Measurements from ENCODE around the gene NUP188.
"Not testable (repeated sequence)": the region's sequence is repeated elsewhere in the genome, so short reads cannot be mapped to it uniquely, and the experiment has no call there.

NUP188 gene

DNA sequence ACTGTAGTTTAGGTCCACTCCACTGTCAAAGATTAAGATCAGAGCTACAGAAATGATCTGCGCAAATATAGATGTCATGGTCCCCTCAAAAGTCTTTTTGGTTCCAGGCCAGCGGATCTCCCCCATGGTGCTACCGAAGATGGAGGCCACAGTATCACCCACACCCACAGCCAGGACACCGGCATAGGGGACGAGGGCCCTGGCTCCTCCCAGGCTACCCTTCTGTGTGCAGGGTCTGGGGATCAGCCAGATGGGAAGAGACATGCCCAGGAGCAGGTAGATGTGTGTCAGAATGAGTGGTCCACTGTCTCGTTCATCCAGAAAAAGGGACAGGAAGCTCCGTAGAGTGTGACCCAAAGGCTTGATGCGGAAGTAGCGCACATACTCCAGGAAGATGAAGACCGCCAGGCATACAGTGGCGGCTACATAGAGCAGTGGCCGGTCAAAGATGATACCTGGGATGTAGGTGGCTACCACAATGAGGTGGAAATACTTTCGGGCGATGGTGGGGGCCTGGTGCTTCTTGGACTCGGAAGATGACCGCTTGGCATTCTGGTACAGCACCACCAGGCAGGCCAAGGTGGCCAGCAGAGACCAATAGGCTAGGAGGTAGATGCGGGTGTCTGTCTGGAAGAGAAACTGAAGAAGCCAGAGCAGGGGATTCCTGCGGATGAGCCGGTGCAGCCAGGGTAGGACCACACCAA is 1.5 kb upstream of the NUP188 start:
- TF ChIP-seq, protein P1, sequence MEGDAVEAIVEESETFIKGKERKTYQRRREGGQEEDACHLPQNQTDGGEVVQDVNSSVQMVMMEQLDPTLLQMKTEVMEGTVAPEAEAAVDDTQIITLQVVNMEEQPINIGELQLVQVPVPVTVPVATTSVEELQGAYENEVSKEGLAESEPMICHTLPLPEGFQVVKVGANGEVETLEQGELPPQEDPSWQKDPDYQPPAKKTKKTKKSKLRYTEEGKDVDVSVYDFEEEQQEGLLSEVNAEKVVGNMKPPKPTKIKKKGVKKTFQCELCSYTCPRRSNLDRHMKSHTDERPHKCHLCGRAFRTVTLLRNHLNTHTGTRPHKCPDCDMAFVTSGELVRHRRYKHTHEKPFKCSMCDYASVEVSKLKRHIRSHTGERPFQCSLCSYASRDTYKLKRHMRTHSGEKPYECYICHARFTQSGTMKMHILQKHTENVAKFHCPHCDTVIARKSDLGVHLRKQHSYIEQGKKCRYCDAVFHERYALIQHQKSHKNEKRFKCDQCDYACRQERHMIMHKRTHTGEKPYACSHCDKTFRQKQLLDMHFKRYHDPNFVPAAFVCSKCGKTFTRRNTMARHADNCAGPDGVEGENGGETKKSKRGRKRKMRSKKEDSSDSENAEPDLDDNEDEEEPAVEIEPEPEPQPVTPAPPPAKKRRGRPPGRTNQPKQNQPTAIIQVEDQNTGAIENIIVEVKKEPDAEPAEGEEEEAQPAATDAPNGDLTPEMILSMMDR (IDR thresholded peaks at IDR 0.05; ENCODE audit: insufficient read depth, low read depth, low read length, missing control alignments), result no peak
- no peak for DNase-seq (ENCODE audit: low read depth)
- H3K4me3 ChIP-seq (ENCODE audit: low read depth, low read length), result no peak overlapping the region

DNA sequence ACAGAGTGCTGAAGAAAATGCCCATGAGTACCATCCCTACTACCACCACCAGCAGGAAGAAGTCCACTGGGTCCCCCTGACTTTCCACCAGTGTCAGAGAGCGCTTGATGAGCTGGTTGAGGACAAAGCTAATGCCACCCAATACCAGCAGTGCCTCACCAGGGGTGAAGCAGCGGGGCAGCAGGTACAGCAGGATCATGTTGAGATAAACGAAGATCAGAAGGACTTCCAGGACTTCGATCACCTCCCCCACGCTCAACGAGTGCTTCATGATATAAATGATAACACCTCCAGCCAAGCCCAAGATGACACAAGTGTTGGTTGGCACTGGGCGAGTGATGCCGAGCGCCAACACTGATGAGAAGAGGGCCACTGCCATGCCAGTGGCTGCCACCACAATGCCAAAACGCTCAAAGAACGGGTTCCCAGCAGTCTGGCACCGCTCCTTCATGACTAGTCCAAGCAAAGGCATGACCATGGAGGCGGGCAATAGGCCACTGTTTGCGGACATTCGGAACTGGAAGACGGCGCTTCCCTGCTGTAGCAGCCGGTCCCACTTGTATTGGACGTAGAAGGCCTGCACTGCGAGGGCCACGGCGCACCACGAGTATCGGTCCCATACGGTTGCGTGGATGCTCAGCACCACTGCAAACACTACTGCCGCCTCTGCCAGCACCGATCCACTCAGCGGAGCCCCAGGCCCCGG is 775 bp upstream of the NUP188 start:
- peak overlapping the region; percentile 85 for H3K4me3 ChIP-seq (ENCODE audit: low read depth, low read length)
- peak; percentile 28 for DNase-seq (ENCODE audit: low read depth)
- TF ChIP-seq, protein P1 (IDR thresholded peaks at IDR 0.05; ENCODE audit: insufficient read depth, low read depth, low read length, missing control alignments), result no peak

DNA sequence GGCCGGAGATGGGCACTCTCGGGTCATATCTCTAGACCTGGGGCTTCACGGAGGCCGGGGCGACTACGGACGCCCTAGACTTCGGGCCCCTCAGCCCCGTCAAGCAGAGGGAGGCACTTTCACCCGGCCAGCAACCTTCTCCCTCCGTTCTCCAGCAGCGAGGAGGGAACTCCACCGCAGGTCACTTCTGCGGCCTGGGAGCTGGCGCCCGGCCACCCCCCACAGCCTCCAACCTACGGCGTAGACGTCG is 297 bp upstream of the NUP188 start:
- no peak for DNase-seq (ENCODE audit: low read depth)
- TF ChIP-seq, protein P1 (IDR thresholded peaks at IDR 0.05; ENCODE audit: insufficient read depth, low read depth, low read length, missing control alignments), result no peak
- H3K4me3 ChIP-seq (ENCODE audit: low read depth, low read length), result peak overlapping the region; percentile 85

DNA sequence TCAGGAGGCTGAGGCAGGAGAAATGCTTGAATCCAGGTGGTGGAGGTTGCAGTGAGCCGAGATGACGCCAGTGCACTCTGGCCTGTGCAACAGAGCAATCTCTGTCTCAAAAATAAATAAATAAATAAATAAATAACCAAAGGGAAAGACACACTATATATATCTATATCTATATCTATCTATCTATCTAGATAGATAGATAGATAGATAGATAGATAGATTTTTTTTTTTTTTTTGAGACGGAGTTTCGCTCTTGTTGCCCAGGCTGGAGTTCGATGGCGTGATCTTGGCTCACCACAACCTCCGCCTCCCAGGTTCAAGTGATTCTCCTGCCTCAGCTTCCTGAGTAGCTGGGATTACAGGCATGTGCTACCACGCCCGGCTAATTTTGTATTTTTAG is 13.9 kb downstream of the NUP188 start:
- not testable (repeated sequence) for H3K4me3 ChIP-seq (ENCODE audit: low read depth, low read length); DNase-seq (ENCODE audit: low read depth)

DNA sequence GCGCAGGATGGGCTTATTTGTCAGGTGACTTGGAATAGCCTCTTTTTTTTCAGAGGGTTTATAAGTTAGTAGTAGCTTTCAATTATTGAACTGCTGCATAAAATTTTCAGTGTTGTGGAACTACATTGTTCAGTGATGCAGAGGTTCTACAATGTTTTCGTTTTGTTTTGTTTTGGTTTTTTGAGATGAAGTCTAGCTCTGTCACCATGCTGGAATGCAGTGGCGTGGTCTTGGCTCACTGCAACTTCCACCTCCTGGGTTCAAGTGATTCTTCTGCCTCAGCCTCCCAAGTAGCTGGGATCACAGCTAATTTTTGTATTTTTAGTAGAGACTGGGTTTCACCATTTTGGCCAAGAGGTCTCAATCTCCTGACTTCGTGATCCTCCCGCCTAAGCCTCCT is 22.0 kb downstream of the NUP188 start:
- TF ChIP-seq, protein P1 (IDR thresholded peaks at IDR 0.05; ENCODE audit: insufficient read depth, low read depth, low read length, missing control alignments), result no peak
- DNase-seq (ENCODE audit: low read depth), result no peak
- no peak overlapping the region for H3K4me3 ChIP-seq (ENCODE audit: low read depth, low read length)

DNA sequence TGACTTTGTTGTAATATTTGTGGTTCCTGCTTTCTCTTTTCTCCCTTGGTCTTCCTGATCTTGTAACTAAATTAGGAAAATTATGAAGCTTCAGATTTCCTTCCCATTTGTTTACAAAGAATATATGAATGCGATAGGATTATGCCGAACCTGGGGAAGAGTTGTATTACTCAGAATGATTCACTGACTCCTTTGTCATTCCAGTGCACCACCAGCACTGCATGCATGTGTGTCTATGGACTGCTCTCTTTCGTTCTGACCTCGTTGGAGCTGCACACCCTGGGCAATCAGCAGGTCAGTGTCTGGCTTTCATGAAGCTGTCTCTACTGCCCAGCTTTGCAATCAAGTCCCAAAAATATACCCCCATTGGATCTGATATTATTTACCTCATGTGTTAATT is 25.5 kb downstream of the NUP188 start:
- no peak overlapping the region for H3K4me3 ChIP-seq (ENCODE audit: low read depth, low read length)
- no peak for DNase-seq (ENCODE audit: low read depth)
- TF ChIP-seq, protein P1 (IDR thresholded peaks at IDR 0.05; ENCODE audit: insufficient read depth, low read depth, low read length, missing control alignments), result no peak

DNA sequence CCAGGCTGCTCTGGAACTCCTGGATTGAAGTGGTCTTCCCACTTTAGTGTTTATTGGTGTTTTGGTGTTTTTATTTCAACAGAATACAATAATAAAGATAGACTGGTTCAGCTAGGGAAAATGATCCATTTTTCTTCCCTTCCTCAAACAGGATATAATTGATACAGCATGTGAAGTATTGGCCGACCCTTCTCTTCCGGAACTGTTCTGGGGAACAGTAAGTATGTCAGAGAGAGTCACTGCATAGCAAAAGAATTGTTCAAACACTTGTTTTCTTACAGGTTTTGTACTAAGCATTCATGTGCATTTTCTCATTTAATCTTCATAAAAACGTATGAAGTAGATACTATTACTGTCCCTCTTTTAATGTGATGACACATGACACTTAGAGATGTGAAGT is 31.6 kb downstream of the NUP188 start:
- DNase-seq (ENCODE audit: low read depth), result no peak
- TF ChIP-seq, protein P1 (IDR thresholded peaks at IDR 0.05; ENCODE audit: insufficient read depth, low read depth, low read length, missing control alignments), result no peak
- H3K4me3 ChIP-seq (ENCODE audit: low read depth, low read length), result no peak overlapping the region

All from GM12865 (cell line).